Body of pancreas (tissue), 4 donors: ENCODE measurements around the gene TMTC2.

Source experiments
- CTCF ChIP-seq, 7 experiments: fragments of 450-650 bp in 4 of 7; fragments of 200-600 bp in 3 of 7; sonication (generic) in 3 of 7; IDR thresholded peaks; one replicate each; pipeline ENCODE4 v1.5.1; 2016 to 2019; ENCODE audit warnings: antibody characterized with exemption in 7 of 7
- POLR2A ChIP-seq, 3 donors: fragments of 450-650 bp; IDR thresholded peaks; one replicate each; pipeline ENCODE4 v1.6.1; 2016; ENCODE audit warnings: antibody characterized with exemption in 3 of 3, mild to moderate bottlenecking in 2 of 3

- TF ChIP-seq CTCF (IDR thresholded peaks at IDR 0.05) = peak in 4 of 7 experiments; percentile 4 to 23 (median 16)
- no peak for TF ChIP-seq POLR2A (IDR thresholded peaks at IDR 0.05)
Observed at GRCh38 chr12:82682326-82682725, 4.4 kb upstream of the TMTC2 start.
